NOMO-1 (cell line): Measurements from ENCODE around the gene MSI2.

Source experiments
- DNase-seq, 2 experiments: peaks; one replicate each; lab custom pipeline; 2025; ENCODE audit not compliant: unreplicated experiment in 2 of 2; lab: John Stamatoyannopoulos, UW

The MSI2 gene

GRCh38 chr17:57580055-57580739, 323.9 kb downstream of the MSI2 start:
- DNase-seq: no peak

- no peak for DNase-seq
Observed at GRCh38 chr17:57582881-57583756, 326.8 kb downstream of the MSI2 start.

- no peak for DNase-seq
Observed at GRCh38 chr17:57584050-57584551, 327.8 kb downstream of the MSI2 start.

DNA sequence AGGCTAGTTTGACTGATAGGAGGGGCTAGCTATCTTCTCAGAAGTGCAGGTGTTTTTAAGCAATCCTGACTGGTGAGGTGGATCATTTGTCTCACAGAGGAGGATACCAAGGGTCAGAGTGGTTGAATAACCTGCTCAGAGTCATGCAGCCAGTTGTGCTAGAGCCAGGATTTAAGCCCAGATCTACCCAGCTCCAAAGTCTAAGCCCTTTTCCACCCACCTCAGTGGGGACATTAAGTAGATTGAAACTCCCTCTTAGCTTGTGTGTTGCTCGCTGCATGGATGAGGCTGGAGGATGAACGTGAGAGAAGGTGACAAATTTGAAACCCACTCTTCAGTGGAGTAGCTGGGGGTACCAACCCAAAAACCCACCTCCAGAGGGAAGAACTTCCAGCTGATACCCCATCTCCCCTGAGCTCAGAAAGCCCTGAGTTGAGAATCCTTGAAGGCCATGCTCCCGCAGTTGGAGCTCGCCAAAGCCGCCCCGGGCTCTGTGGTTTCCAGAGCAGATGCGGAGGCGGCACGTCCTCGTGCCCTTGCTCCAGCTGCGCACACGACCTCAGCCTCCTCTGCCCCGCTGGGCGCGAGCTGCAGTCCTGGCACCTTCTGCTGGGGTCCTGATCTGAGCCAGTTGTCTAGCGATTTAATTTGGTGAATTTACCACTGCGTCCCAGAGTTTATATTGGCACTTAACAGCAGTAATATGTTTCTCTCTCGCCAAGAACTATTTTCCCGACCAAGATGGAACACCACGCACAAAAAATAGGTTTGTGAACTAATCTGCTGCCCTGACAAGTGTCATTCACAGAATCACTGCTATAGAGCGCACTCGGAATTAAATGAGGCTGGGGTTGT, 329.2 kb downstream of the MSI2 start:
- no peak for DNase-seq

GRCh38 chr17:57586196-57586740, 329.9 kb downstream of the MSI2 start:
- no peak for DNase-seq

GRCh38 chr17:57586742-57587141, 330.4 kb downstream of the MSI2 start:
- DNase-seq: no peak

GRCh38 chr17:57587193-57587969, 331.1 kb downstream of the MSI2 start:
- no peak for DNase-seq

GRCh38 chr17:57588086-57588485, 331.8 kb downstream of the MSI2 start:
- no peak for DNase-seq

- no peak for DNase-seq
Observed at GRCh38 chr17:57589151-57590034, 333.1 kb downstream of the MSI2 start.

DNA sequence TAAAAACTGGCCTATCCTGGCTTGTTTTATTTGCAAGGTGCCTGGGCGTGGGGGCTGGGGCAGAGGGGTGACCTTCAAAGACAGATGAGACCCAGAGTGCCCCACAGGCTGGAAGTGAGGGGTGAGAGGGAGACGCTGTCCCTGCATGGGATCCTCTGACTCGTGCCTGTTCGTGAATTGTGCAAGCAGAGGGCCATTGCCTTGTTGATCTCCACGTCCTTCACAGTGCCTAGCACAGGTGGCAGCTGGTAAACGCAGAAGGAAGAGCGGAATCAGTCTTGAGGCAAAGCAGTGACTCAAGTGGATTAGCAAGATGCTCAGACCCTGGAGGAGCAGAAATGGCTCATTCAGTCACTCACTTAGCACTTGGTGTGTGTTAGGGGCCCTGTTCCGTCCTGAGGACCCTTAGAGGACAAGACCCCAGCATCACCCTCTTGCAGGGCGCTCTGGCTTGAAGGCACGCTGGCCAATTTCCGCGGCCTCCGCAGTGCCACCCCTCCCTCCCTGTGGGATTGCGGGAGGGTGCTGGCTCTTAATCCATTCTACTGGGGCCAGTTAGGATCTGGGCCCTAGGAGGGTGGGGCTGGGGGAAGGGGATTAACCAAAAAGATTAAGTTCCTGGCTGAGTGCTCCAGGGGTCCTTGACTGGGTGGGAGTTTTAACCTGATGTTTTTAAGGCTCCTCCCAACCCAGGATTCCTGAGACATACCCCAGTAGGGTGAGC, 337.6 kb downstream of the MSI2 start:
- DNase-seq: no peak

GRCh38 chr17:57594767-57595166, 338.4 kb downstream of the MSI2 start:
- no peak for DNase-seq

- no peak for DNase-seq
Observed at GRCh38 chr17:57595426-57595825, 339.1 kb downstream of the MSI2 start.

DNA sequence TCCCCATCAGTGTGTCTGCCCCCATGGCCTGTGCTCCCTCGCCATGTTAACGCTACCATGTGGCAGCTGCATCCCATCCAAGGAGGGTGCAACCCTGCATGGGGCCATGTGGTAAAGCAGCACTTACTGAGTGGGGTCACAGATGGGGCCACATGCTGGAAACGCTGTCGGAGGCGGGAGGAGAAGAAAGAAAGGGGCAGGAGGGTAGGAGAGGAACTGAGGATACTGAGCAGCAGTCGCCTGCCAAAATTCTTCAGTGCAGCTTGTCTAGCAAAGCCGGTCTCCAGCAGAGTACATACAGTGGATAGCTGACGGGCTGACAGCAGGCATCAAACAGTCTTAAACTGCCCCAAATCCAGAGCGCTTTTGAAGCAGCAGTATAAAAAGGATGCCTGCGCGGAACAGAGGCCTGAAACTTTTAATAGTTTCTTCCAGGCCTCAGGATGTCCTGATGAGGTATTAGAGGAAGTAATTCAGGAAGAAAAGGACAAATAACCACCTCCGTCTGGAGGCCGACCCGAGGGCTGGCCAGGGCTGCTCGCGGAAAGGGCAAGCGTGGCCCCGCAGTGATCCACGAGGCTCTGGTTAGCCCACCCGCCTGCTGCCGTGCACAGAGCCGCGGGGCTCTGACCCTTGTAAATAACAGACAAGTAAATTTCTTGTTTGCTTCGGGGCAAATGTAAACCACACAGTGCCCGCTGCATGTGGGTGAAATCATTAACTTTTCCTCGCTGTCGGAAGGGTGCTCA, 339.8 kb downstream of the MSI2 start:
- no peak for DNase-seq

GRCh38 chr17:57597101-57597500, 340.8 kb downstream of the MSI2 start:
- no peak for DNase-seq

GRCh38 chr17:57597531-57598453, 341.5 kb downstream of the MSI2 start:
- DNase-seq: peak in 1 of 2 experiments; percentile 28

GRCh38 chr17:57599271-57600045, 343.1 kb downstream of the MSI2 start:
- peak; percentile 17 to 44 for DNase-seq
